Activated T-helper 1 cell treated with anti-CD3 and anti-CD28 coated beads, Interleukin-2, amount 50 U/mL, for 16 hours (primary cell): ENCODE data around the gene DERL3.

ENCODE experiments used
- DNase-seq, 2 donors: peaks; one replicate each; pipeline ENCODE4 v3.0.0-alpha.2; 2020; ENCODE audit warnings: low read depth in 1 of 2, low spot score in 1 of 2

The DERL3 gene

DNA sequence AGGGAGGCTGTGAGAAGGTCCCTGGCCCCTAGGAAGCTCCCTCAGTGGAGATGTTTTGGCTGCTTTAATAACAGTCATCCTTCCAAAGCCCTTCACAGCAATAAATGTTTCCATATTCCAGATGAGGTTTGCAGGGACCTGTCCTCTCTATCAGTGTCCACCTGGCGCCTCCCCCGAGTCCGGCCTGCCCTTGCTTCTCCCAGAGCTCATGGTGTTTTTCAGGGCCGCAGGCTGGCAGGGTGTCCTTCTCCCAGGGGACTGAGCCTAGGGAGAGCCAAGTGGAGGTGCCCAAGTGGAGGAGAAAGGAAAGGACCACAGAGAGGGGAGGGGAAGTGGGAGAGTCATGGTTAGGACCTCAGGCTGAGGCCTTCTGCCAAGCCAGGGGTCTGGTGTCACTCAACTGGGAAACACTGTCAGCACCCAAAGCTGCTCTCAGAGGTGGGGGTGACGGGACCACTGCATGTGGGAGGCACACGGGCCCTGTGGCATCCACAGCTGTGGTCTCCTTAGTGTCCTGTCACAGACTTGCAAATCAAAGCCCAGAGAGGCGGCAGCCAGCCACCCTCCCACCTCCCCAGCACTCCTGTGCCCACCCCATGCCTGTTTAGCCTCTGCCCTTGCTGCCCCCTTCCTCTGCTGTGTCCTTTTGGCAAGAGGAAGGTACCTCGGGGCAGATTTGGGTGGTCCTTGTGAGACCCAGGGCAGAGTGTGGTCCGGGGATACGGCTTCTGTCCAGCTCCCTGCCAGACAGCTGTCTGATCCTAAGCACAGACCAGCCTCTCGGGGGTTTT lies 6.4 kb downstream of the DERL3 start:
- no peak for DNase-seq

DNA sequence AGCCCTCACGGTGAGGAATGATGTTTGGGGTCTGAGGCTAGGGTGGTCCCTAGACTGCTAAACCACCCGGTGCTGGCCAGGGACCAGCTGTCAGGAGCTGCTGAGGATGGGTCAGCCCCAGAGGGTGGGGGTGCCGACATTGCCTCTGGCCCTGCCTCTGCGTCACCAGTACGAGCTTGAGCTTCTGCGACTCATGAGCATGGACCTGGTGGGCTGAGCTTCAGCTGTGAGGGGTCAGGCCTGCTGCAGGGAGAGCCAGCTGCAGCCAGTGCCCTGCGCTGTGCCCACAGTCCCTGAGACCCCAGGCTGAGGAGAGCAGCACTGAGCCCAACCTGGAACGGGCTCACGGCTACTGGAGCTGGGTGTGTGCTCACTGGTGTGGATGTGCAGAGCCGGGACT lies 7.0 kb downstream of the DERL3 start:
- no peak for DNase-seq

DNA sequence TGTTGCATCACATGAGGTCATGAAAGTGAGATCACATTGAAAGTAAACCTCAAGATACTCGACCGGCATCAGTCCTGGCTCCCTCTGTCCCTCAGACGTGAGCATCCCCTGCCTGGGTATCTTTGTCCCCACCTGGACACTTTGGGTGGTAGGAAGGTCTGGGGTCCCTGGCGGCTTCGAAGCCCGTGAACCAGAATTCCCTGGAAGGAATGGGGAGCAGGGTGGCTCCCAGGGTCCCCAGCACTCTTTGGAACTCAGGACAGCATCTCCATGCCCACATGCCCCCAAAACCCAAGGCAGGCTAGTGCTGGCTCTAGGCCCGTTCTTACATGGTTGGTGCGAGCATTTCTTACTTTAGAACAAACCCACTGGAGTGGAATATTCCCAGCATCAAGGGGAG lies 7.5 kb downstream of the DERL3 start:
- DNase-seq: no peak

DNA sequence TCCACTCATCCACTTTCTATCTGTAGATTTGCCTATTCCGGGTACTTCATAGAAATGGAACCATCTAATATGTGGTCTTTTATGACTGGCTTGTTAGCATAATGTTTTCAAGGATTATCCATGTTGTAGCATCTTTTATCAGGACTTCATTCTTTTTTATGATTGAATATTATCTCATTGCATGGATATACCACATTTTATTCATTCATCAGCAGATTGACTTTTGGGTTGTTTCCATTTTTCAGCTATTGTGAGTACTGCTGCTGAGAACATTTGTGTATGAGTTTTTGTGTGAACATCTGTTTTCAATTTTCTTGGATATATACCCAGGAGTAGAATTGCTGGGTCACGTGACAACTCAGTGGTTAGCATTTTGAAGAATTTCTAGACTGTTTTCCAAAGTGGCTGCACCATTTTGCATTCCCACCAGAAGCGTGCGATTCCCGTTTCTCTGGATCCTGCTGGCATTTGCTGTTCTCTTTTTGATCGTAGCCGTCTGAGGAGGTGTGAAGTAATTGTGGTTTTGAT lies 8.9 kb downstream of the DERL3 start:
- no peak for DNase-seq

DNA sequence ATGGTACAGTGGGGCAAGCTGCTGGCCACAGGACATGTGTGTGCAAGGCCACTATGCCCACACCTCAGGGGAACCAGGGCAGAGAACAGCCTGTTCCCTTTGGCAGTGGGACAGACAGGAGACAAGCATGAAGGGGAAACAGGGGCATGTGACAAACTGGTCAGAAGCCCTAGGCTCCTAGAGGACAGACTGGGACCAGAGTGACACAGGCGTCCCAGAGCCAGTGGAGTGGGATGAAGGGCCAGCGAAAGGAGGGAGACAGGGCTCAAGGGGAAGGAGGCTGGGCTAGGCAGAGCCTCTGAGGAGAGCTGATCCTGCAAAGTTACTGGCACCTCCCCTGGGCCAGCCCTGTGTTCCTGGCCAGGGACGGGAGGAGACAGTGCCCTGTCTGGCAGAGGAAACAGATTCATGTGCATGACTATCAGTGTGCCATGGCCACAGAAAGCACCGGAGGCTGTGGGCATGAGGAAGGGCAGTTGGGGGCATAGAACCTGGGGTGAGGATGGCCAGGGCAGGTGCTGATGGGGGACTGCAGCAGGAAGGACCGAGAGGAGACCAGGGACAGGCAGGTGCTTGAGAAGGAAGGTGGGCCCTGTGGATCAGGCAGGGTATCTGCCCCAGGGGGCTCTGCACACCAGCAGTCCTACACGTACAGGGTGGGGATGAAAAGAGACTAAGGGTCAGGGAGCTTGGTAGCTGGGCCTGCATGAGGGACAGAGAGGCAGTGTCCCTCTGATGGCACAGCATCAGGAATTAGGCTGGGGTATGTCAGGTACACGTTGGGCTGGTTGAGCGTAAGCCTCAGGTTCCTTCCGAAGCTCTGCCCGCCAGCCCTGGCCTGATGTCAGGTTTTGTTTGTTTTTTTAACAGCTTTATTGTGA lies 9.8 kb downstream of the DERL3 start:
- DNase-seq: no peak

DNA sequence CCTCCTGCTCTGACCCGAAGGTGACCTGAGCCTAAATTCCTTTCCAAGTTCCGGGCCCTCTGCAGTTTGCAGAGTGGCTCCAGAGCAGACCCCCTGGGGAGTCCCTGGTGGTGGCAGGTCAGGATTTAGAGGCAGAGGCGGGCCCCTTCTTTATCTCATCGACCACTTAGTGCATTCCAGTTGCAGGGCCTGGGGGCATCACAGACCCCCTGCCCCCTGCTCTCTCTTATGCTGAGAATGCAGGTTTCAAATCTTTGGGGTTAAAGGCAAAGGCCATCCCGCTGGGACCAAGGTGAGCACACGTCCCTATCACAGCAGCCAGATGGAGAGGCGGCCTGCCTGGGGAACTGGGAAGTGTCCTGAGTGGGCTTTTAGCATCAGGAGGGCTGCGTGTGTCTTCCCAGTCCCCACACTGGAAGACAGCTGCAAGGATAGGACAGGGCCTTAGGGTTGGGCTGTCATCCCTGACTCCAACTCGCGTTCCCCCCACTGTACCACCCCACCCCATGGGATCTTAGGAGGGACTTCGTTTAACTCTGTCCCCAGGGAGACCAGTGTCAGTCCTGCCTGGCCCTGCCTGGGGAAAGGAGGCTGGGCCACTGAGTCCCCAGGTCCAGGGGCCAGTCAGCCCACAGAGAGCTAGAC lies 11.3 kb downstream of the DERL3 start:
- DNase-seq: no peak

DNA sequence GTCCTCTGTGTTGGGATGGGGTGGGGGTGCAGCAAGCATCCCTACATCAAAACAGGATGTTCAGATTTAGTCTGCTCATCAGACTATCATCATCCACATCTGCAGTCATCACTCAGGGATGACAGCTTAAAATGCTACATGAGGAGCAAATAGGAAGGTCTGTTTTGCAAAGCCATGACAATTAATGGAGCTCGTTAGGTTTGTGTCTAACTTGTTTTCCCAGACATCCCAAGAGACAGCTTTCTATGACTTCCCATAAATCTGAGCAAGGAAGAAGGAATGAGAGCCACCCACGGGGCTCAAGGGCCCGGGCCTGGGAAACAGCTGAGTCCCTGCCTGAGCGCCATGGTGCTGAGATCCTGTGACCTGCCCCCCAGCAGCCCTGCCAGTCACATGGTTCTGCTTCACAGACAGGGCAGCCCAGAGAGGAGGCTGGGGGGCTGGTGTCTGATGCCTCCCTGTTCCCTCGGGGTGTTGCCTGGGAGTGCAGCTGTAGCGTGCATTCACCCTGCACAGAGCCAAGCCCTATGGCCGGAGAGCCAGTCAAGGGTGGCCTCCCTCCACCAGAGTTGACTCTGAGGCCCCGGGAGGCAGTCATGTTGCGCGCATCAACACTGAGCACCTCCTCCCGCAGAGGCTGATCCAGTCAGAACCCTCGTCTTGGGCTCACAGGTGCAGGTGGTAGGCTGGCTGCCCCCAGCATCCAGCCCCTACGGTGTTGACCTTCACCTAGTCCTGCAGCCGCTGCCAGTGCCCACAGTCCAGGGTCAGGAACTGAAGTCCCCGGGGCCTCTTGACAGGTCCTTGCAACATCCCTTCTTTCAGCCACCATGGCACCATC lies 12.1 kb downstream of the DERL3 start:
- DNase-seq: no peak

DNA sequence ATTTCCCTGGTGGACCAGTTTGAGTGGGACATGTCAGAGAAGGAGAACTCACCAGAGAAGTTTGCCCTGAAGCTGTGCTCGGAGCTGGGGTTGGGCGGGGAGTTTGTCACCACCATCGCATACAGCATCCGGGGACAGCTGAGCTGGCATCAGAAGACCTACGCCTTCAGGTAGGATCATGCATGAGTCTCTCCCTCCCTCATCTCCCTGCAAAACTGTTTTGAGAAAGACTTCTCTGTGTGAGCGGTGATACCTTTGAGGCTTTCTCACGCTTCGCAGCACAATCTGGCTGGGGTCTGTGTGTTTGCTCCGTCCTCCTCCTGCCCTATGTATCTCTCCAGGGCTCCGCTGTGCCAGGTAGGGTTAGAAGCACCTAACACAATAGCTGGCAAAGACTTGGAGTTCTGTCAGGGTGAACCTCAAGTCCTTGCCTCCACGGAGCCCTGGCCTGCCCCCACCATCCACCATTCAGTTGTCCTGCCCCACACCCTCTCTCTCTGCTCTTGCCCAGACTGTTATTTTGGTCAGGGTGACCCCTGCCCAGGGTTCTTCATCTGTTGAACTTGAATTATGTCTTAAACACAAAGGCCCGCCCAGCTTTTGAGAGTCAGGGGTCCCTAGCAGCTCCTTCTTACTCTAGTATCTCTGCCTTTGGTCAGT lies 13.4 kb downstream of the DERL3 start:
- DNase-seq: no peak

DNA sequence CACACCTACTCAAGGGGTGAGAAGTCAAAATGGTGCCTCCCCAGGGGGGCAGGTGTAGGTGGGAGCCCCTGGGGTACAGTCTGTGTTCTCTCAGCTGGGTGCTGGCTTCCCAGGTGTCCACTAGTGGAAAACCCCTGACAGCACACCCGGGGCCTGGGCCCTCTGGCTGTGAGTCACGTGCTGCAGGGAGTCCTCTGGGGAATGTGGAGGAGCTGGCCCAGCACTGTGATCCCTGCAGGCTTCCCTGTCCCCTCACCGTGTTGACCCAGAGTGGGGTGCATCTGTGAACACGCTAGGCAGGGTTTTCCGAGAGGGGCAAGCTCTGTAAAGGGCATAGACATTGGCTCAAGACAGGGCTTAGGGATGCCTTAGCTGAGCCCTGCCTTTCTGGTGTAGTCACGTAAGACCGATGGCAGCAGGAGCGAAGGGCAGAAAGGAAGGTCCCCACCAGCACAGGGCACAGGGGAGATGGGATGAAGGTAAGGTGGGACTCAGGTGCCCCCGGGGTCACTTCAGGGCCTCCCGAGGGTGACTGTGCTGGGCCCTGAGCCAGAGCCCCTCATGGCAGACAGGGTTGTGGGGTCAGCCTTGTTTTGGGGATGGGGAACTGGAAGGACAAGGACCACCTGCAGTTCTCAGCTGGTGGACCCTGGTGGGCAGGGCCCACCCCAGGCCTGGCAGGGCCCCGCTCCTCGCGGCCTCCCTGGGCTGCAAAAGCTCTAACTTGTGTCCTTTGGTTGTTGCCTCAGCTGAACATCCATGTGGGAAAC lies 14.1 kb downstream of the DERL3 start:
- no peak for DNase-seq

DNA sequence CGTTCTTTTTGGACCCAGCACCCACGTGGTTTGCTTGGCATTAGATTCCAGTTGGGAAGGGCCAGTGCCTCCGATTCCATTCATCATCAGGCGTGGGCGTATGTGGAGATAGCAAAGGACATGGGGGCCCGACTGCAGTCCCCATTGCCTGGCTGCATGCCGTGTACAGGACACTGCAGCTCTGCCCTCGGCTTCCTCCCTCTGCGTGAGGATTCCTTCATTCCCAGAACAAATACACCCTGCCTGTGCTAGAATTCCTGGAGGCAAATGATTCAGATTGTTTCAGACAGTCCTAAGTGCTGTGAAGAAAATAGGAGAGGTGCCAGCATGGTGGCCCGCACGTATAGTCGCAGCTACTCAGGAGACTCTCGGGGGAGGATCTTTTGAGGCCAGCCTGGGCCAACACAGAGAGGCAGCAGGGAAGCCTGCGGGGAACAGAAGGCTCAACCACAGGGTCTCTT lies 15.4 kb downstream of the DERL3 start:
- no peak for DNase-seq

DNA sequence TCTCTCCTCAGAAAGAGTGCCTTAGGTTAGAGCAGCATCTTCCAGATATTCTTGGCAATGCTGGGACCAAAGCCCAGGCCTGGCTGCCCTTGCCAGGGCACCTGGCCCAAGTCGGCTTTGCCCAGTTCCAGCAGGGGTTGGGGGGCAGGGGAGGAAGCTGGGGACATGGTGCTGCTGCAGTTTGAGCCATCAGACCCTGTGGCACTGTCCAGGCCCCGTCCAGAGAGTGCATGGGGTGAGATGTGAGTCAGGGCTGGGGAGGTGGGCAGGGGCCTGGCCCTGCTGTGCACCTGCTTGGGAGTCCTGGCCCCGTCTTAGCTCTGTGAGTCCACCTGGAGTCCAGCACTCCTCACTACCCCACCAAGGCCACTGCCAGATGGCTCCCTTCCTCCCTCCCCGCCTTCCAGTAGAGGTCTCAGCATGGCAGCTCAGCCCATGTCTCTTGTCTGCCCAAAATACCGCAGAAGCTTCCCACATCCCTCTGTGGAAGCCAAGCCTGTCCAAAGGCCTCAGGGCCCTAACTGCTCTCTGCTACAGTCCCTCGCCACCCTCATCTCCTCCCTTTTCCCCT lies 16.6 kb downstream of the DERL3 start:
- no peak for DNase-seq

DNA sequence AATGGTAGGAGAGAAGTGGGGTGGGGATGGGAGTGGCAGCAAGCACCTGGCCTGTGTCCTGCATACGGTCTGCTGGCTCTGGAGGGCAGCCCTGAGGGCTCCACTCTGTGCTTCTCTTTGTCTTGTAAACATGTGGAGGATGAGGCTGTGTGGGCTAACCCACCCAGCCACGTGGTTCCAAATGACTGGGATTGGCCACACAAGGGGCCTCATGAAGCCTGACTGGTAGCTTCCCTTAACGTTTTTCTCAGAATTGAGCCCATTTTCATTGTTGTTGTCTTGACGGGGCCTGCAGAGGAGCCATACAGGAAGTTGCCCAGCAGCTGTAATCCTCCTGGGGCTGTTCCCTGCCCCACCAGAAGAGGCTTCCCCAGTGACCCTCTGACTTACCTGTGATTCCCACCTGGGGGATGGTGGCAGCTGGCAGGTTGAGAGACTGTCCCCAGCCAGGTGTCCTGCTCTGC lies 18.0 kb downstream of the DERL3 start:
- DNase-seq: no peak

DNA sequence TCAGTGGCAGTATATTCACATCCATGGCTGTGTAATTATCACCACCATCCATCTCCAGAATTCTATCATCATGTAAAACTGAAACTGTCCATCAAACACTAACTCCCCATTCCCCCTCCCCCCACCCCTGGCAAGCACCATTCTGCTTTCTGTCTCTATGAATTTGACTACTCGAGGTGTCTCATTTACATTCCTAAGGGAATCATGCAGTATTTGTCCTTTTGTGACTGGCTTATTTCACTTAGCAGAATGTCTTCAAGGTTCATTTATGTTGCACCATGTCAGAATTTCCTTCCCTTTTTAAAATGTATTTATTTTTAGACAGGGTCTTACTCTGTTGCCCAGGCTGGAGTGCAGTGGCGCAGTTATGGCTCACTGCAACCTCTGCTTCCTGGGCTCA lies 20.3 kb downstream of the DERL3 start:
- no peak for DNase-seq

DNA sequence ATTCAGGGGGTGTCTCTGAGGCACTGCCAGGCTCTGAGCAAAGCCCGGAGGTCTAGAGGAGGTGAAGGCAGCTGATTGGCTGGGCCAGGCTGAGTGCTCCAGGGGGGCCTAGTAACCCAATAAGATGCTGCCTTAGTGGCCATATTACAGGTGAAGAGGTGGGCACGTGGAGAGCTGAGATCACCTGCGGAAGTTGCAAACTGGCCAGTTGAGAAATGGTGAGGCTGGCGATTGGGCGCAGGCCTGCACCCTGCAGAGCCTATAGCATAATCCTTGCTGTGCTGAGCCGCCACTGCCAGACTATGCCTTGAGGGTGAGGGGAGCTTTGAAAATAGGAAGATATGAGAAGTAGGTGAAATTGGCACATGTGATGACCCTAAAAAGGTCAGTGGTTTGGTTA lies 21.7 kb downstream of the DERL3 start:
- no peak for DNase-seq

DNA sequence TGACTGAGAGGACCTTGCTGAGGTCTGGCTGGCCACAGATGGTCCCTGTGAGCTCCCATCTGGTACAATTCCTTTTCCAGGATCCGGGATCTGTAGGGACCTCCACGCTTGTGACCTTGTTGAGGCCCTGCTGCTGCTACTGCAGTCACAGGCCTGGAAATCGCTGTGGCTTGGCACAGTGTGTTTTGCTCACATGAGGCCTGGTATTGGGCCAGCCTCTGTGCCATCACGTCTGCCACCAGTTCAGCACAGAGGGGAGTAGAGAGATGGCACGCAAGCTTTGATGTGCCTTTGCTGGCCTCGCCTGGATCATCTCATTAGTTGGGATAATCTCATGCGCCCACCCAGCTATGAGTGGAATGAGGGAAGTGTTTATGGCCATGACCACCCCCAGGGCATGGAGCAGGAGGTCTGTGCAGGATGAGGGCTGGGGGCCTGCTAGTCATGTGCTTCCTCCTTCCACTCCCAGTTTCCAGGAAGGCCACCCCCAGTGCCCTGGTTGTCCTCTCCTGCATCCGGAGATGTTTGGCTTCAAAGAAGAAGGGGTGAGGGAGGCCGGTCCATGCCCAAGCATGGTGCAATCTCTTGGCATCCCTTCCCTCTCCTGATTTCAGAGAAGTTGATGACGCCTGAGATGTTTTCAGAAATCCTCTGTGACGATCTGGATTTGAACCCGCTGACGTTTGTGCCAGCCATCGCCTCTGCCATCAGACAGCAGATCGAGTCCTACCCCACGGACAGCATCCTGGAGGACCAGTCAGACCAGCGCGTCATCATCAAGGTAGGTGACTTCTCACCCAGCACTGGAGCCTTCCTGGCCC lies 22.4 kb downstream of the DERL3 start:
- no peak for DNase-seq

DNA sequence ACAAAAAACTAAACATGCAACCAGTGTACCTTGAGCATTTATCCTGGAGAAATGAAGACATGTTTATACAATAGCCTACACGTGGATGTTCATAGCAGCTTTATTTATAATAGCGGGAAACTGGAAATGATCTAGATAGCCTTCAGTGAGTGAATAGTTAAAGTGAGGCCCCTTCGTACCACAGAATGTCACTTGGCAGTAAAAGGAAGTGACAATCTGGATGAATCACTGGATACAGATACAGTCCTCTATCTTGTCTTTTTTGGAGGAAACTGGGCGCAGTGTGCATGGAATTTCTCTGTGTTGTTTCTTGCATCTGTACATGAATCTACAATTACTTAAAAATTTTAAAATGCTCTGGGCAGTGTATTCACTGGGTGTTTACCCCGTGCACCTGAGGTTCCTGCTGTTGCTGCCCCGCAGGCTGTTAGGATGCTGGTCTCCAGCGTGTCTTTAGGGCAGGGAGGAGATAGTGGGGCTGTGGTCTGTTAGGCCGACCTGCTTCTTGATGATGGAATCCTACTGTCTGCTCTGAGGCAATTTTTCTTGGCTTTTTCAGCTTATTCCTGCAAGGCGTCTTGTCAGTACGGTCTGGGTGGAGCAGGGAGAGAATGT lies 23.2 kb downstream of the DERL3 start:
- no peak for DNase-seq

DNA sequence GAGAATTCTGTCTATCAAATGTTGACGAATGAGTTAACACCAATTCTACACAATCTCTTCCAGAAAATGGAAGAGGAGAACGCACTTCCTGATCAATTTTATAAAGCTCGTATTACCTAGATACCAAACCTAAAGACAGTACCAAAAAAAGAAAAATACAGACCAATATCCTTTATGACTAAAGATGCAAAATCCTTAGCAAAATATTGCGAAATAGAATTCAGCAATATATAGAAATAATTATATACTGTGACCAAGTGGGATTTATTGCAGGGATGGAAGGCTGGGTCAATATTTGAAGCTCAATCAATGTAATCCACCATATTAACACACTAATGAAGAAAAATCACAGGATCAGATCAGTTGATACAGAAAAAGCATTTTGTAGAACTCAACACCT lies 26.4 kb downstream of the DERL3 start:
- DNase-seq: no peak

DNA sequence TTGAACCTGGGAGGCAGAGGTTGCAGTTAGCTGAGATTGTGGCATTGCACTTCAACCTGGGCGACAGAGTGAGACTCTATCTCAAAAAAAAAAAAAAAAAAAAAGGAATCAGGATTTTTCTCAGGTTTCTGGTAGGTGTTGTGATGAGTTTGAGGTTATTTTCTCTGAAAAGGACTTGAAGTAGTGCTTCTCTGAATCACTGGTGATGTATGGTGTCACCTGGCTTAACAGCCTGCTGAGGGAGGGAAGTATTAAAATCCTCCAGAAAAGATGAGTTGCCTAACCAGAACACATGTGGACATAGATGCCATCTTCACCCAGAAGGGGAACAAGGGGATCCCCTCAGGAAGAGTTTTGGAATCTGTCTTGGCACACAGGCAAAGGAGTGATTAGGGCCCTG lies 32.0 kb downstream of the DERL3 start:
- no peak for DNase-seq
